Immature natural killer cell (primary cell): ENCODE data around the gene RDH5. TPM values are rescaled to one million over a fixed set of nuclear protein-coding genes. Genes with fewer than 3 reads are reported as not detected.

Experiments
- DNase-seq, 3 donors: peaks; one replicate each; pipeline ENCODE4 v3.0.0; 2022; ENCODE audit warnings: mixed read lengths in 1 of 3
- H3K27ac Mint-ChIP-seq, 6 donors: one replicate each; pipeline ENCODE4 v1.8.0; 2020; ENCODE audit warnings: mixed read lengths in 6 of 6, mild to moderate bottlenecking in 5 of 6, inconsistent platforms in 4 of 6, moderate library complexity in 3 of 6
- H3K27me3 Mint-ChIP-seq, 3 donors: one replicate each; pipeline ENCODE4 v1.8.0; 2020 to 2021; ENCODE audit warnings: low read depth in 3 of 3, mild to moderate bottlenecking in 3 of 3, mixed read lengths in 3 of 3, moderate library complexity in 3 of 3, inconsistent platforms in 1 of 3
- H3K36me3 Mint-ChIP-seq, 3 donors: one replicate each; pipeline ENCODE4 v1.8.0; 2020; ENCODE audit warnings: mixed read lengths in 3 of 3, inconsistent platforms in 2 of 3, mild to moderate bottlenecking in 2 of 3
- H3K4me1 Mint-ChIP-seq, 2 donors: one replicate each; pipeline ENCODE4 v1.8.0; 2020; ENCODE audit warnings: inconsistent platforms in 2 of 2, mild to moderate bottlenecking in 2 of 2, mixed read lengths in 2 of 2, moderate library complexity in 1 of 2
- H3K4me3 Mint-ChIP-seq, 5 donors: one replicate each; pipeline ENCODE4 v1.8.0; 2020; ENCODE audit warnings: mild to moderate bottlenecking in 5 of 5, mixed read lengths in 5 of 5, inconsistent platforms in 3 of 5, moderate library complexity in 3 of 5
- H3K9me3 Mint-ChIP-seq, 6 donors: one replicate each; pipeline ENCODE4 v1.8.0; 2020; ENCODE audit warnings: mild to moderate bottlenecking in 6 of 6, mixed read lengths in 6 of 6, inconsistent platforms in 4 of 6, moderate library complexity in 3 of 6
- polyA plus RNA-seq, 3 donors: library from polyadenylated mRNA; unstranded; fragments of 300-500 nt; fragmentation: Illumina TruSeq; gene quantifications; one replicate each; pipeline ENCODE4 v1.2.3, GENCODE V29; 2021

Gene RDH5
- polyA plus RNA-seq, 3 donors from 2014 or later, result 2.8 TPM; not detected in 2

DNA sequence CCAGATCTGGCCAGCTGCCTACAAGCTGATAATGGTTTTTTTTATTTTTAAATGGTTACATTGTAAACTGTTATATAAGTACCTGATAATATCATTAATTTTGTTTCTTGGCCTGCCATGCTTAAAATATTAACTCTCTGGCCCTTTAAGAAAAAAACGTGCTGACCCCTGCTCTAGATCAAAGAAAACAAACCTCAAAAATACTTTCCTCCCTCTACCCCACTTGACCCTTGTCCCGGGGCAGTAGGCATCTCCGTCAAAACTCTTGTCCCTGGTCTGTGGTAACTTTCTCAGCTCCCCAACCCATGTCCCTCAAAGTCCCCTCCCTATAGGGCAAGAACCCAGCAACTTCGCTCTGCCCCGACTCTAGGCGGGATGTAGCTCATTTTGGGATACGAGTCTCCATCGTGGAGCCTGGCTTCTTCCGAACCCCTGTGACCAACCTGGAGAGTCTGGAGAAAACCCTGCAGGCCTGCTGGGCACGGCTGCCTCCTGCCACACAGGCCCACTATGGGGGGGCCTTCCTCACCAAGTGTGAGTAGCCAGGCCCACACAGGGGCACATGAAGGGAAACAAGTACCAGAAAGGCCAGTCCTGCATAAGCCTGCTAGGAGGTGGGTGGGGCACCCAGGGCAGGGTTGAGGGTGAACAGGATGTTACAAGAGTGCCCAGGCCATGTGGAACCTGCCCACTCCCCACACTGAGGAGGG is 3.5 kb downstream of the RDH5 start:
- H3K9me3 Mint-ChIP-seq, result no peaks in the 10 kb centered on the region
- no peak overlapping the region for H3K4me3 Mint-ChIP-seq
- no peak for DNase-seq
- peaks cover 0 to 18% (median 4%) of the 10 kb centered on the region in 3 donors for H3K36me3 Mint-ChIP-seq
- peak overlapping the region in 4 of 6 donors; percentile 6 to 80 (median 44) for H3K27ac Mint-ChIP-seq
- H3K4me1 Mint-ChIP-seq, result peaks cover 47 to 58% of the 10 kb centered on the region in 2 donors
- peaks cover 0 to 3% (median 3%) of the 10 kb centered on the region in 3 donors for H3K27me3 Mint-ChIP-seq

DNA sequence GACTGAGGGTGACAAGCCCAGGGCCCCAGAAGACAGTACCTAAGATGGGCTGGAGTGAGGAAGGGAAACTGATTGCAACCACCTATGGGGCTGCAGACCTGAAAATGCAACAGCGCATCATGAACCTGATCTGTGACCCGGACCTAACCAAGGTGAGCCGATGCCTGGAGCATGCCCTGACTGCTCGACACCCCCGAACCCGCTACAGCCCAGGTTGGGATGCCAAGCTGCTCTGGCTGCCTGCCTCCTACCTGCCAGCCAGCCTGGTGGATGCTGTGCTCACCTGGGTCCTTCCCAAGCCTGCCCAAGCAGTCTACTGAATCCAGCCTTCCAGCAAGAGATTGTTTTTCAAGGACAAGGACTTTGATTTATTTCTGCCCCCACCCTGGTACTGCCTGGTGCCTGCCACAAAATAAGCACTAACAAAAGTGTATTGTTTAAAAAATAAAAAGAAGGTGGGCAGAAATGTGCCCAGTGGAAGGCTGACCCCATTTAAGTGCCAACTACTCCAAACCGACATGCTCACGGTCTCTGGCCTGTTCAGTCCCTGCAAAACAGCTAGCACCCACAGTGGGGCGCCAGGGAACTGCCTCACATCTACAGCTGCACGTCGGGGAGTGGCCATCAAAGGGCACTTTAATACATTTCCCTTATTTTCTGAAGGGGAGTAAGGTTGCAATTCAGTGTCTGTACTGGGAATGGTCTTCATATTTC is 4.2 kb downstream of the RDH5 start:
- peak; percentile 60 to 67 (median 62) for DNase-seq
- peaks cover 44 to 55% of the 10 kb centered on the region in 2 donors for H3K4me1 Mint-ChIP-seq
- H3K4me3 Mint-ChIP-seq, result no peak overlapping the region
- peak overlapping the region; percentile 31 to 84 (median 69) for H3K27ac Mint-ChIP-seq
- peaks cover 0 to 18% (median 4%) of the 10 kb centered on the region in 3 donors for H3K36me3 Mint-ChIP-seq
- H3K27me3 Mint-ChIP-seq, result peaks cover 0 to 5% (median 3%) of the 10 kb centered on the region in 3 donors
- H3K9me3 Mint-ChIP-seq, result no peaks in the 10 kb centered on the region

DNA sequence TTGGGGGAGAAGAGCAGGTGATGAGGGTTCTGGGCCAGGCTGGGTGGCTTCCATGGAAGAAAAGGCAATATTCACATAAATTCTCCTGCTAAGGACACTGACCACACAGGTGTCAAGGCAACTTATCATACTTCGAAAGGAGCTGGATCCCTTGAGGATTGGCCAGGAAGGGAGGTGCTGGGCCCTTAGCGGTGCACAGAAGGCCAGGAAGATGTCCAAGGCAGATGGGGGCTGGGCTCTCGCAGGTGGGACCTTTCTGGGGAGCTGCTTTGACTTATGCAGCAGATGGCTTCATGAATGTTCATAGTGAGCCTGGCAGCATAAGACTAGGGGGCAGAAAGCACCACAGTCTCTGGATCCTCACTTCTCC is 4.7 kb downstream of the RDH5 start:
- H3K27me3 Mint-ChIP-seq, result peaks cover 0 to 6% (median 5%) of the 10 kb centered on the region in 3 donors
- H3K9me3 Mint-ChIP-seq, result no peaks in the 10 kb centered on the region
- H3K4me3 Mint-ChIP-seq, result no peak overlapping the region
- H3K4me1 Mint-ChIP-seq, result peaks cover 48 to 56% of the 10 kb centered on the region in 2 donors
- peaks cover 0 to 18% (median 4%) of the 10 kb centered on the region in 3 donors for H3K36me3 Mint-ChIP-seq
- peak overlapping the region; percentile 51 to 84 (median 70) for H3K27ac Mint-ChIP-seq
- DNase-seq, result no peak

DNA sequence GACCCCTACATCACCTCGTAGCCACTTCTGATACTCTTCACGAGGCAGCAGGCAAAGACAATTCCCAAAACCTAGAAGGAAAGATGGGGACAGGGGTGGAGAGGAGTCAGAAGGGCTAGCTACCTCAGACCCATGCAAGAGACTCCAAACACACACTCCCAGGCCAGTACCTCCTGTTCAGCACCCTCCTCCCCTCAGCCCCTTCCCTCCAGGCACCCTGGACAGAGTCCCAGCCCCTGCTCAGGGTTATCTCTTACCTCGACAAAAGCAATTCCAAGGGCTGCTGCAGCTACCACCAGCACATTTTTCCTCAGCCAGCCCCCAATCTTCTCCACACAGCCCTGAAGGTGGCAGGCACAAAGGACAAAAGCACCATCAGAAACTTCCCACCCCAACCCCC is 5.4 kb downstream of the RDH5 start:
- Mint-ChIP-seq H3K27me3 (peaks cover 0 to 12% (median 5%) of the 10 kb centered on the region in 3 donors), H3K9me3 (no peaks in the 10 kb centered on the region), H3K27ac (peak overlapping the region in 5 of 6 donors; percentile 51 to 72 (median 63)), H3K4me3 (peak overlapping the region in 3 of 5 donors; percentile 3 to 27 (median 21)), H3K36me3 (peaks cover 0 to 18% (median 4%) of the 10 kb centered on the region in 3 donors), H3K4me1 (peaks cover 49 to 56% of the 10 kb centered on the region in 2 donors)
- no peak for DNase-seq

DNA sequence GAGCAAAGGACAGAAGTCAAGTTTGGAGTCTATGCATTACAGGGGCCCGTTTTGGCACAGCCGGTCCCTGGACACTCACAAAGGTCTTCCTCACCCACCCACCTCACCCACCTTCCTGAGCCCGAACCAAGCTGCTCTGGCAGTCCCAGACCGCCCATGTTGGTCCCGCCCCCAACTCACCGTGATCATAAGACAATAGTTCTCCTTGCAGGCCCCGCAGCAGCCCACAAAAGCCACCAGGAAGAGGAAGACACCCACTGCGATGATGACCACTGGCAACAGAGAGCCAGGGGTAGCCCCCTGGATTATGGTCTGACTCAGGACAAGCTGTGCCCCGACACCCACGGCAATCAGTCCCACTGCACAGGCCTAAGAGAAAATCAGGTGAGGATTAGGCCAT is 6.8 kb downstream of the RDH5 start:
- H3K36me3 Mint-ChIP-seq, result peaks cover 0 to 18% (median 4%) of the 10 kb centered on the region in 3 donors
- peaks cover 54 to 62% of the 10 kb centered on the region in 2 donors for H3K4me1 Mint-ChIP-seq

DNA sequence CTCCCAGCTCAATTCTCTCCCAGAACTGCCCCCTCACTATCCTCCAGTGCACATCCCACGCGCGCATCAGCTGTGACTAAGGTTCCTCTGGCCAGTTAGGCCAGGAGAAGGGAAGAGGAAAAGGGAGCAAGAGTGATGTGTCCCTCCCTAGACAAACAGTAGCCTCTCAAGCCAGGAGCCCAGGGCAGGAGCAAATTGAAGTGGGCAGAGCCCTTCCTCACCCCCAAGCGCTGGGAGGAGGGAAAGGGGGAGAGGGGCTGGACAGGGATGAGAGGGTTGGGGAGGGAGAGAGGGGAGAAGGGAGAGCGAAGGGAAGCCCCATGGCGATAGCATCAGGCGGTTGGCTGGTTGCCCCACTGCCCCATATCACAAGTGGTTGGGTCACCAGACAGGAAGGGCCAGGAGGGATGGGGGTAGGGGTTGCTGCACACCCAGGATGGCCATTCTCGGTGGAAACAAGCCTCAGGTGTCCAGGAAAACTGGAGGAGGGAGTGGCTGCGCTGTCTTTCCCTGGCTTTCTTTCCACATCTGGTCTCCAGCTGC is 7.5 kb downstream of the RDH5 start:
- H3K27ac Mint-ChIP-seq, result peak overlapping the region; percentile 83 to 92 (median 88)
- no peak for DNase-seq
- peak overlapping the region; percentile 80 to 88 (median 86) for H3K4me3 Mint-ChIP-seq
- H3K27me3 Mint-ChIP-seq, result peaks cover 0 to 12% (median 5%) of the 10 kb centered on the region in 3 donors
- H3K36me3 Mint-ChIP-seq, result peaks cover 0 to 18% (median 4%) of the 10 kb centered on the region in 3 donors
- peaks cover 61 to 70% of the 10 kb centered on the region in 2 donors for H3K4me1 Mint-ChIP-seq
- no peaks in the 10 kb centered on the region for H3K9me3 Mint-ChIP-seq

More for the DNA sequence above, 6.8 kb downstream of the RDH5 start:
- Mint-ChIP-seq H3K27me3 (peaks cover 0 to 12% (median 5%) of the 10 kb centered on the region in 3 donors), H3K4me3 (peak overlapping the region; percentile 80 to 88 (median 86)), H3K9me3 (no peaks in the 10 kb centered on the region), H3K27ac (peak overlapping the region; percentile 83 to 92 (median 88))
- DNase-seq, result no peak

DNA sequence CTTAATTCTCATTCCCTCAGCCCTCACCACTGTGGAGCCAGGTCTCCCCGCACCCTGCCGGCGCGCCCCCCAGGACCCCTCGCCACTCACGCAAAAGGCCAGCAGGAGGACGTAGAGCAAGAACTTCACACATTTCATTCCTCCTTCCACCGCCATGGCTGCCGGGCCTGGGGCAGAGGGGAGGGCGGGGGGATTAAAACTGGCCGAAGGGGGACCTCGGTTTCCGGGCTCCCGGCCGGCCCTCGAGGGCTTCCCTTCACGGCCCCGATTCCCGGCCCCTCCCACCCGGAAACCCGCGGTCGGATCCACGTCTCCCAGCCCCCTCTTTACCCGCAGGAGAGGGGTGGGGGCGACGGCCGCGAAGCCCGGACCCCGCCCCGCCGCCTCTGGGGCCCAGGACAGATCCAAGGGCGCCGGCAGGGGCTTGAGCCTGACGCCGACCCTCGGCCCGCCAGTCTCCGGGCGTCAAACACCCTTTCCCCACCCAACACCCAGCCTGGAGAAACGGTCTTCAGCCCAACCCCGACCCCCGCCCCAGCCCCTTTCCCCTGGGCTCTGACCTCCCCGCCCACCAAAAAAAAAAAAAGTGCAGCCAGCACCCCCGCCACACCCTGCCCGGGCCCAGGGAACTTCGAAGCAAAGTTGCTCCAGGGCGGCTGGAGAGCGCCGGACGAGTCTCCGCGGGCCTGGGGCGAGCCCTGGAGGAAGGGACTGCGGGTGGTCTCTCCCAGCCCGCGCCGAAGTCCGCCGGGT is 8.2 kb downstream of the RDH5 start:
- peak in 2 of 3 donors; percentile 17 to 22 for DNase-seq
- Mint-ChIP-seq H3K4me1 (peaks cover 61 to 73% of the 10 kb centered on the region in 2 donors), H3K36me3 (peaks cover 0 to 18% (median 4%) of the 10 kb centered on the region in 3 donors), H3K9me3 (no peaks in the 10 kb centered on the region), H3K27me3 (peaks cover 0 to 12% (median 5%) of the 10 kb centered on the region in 3 donors), H3K27ac (peak overlapping the region; percentile 83 to 92 (median 88)), H3K4me3 (peak overlapping the region; percentile 80 to 93 (median 86))

DNA sequence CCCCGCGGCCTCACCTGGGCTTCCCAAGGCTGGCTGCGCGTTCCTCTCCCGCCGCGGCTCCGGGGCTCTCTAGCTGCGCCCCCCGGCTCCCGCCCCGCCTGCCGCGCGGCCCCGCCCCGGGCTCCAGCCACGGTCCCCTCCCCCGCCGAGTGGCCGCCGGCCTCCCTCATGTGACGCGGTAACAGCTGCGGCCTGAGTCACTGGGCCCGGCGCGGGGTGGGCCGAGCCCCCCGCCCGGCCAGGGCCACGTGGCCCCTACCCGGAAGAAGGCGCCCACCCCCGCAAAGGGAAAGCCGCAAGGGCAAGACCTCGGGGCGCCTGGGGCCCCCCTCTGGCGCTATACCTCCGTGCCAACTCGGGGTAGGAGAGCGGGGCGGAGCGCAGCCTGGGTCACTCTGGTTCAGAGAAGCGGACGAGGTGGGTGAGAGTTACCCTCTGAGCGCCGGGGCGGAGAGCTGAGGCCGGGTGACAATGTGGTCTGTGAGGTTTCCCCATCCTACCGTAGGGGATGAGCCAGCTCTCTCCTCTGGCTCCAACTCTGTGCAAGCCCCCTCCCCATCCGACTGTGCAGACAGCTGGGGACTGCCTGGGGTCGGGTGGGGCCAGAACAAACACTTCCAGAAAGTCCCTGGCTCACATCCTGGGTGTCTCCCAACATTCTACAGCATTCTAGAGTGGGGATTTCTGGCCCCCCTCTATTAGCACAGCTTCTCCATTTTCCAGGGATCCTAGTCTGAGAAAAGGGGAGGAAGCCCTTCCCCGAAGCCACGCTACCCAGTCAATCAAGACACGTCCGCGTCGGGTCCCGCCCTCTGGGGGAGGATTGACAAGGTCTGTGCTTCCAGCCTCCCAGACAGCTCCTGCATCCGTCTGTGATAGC is 9.0 kb downstream of the RDH5 start, which contains the start of gene CD63:
TSS of gene CD63 (minus strand) at position 71 of the 880 bp plus-strand sequence. CDS start 668 bp downstream, outside the sequence.
- Mint-ChIP-seq H3K27me3 (peaks cover 0 to 9% (median 5%) of the 10 kb centered on the region in 3 donors), H3K9me3 (no peaks in the 10 kb centered on the region), H3K36me3 (peaks cover 0 to 18% (median 4%) of the 10 kb centered on the region in 3 donors), H3K27ac (peak within 1 kb of the TSS; percentile 88 to 97 (median 94)), H3K4me1 (peaks cover 61 to 73% of the 10 kb centered on the region in 2 donors), H3K4me3 (peak within 1 kb of the TSS; percentile 80 to 93 (median 88))
- peak; percentile 76 to 79 (median 77) for DNase-seq

DNA sequence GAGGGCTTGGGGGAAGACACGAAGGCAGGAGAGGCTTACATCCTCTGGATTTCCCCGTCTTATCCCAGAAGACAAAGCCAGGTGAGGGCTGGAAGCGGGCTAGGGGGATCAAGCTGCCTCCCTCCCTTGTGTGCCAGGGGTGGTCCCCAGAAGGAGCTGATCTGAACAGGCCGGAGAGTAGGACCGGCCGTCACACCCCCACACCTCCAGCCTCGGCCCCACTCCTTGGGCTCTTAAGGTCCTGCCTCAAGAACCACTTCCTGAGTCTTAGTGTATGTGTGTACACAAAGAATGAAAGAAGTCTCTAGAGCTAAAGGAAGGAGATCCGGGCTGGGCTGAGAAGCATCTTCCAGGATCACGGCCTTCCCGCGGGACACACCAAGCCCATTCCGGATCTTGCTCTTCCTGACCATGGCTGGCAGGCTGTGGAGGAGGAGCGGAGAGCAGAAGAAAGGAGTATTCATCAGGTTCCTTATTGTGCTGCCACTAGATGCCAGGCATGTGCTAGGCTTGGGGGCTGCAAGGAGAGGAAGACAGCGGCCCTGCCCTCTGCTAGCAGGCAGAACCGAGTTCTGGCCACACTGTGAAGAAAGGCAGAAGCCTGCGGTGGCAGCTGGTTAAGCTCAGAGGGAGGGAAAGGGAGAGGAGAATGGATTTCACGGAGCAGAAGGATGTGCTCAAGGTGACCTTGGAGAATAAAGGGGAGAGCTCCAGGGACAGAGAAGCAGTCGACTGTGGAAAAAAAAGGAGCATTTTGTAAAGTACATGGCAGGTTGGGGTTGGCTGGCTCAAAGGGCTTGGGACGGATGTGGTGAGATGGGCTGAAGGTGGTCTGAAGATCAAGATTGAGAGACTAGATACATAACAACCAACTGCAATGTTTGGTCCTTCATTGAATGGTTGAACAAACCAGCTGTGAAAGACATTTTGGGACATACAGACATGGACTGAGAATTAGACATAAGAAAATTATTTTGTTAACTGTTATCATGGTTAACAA is 9.9 kb downstream of the RDH5 start:
- Mint-ChIP-seq H3K36me3 (peaks cover 0 to 11% (median 4%) of the 10 kb centered on the region in 3 donors), H3K4me1 (peaks cover 54 to 64% of the 10 kb centered on the region in 2 donors), H3K27ac (peak overlapping the region; percentile 87 to 97 (median 94)), H3K27me3 (peaks cover 0 to 9% (median 5%) of the 10 kb centered on the region in 3 donors), H3K4me3 (peak overlapping the region; percentile 80 to 93 (median 88)), H3K9me3 (no peaks in the 10 kb centered on the region)
- peak; percentile 72 to 77 (median 74) for DNase-seq

DNA sequence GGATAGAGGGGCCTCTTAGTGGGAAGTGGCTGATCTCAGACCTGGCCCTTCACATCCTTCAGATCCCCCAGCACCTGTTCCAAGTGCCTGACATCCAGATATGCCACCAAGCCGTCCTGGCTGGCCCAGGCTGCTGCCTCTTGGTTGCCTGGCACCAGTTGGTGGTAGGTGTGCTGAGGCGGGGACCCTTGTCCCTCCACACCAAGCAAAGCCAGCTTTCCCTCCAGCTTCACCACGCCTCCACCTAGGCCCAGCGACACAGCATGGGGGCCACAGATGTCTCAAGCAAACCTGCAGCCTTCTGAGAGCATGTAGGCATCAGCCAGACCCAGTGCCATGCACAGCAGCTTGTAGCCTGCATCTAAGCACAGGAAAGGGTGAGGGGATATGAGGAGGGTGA is 12.1 kb downstream of the RDH5 start:
- peaks cover 0 to 9% (median 2%) of the 10 kb centered on the region in 3 donors for H3K27me3 Mint-ChIP-seq
- no peaks in the 10 kb centered on the region for H3K36me3 Mint-ChIP-seq
- no peak for DNase-seq
- H3K27ac Mint-ChIP-seq, result peak overlapping the region; percentile 59 to 95 (median 84)
- H3K9me3 Mint-ChIP-seq, result no peaks in the 10 kb centered on the region
- H3K4me1 Mint-ChIP-seq, result peaks cover 49 to 50% of the 10 kb centered on the region in 2 donors
- H3K4me3 Mint-ChIP-seq, result peak overlapping the region in 2 of 5 donors; percentile 6 to 21

DNA sequence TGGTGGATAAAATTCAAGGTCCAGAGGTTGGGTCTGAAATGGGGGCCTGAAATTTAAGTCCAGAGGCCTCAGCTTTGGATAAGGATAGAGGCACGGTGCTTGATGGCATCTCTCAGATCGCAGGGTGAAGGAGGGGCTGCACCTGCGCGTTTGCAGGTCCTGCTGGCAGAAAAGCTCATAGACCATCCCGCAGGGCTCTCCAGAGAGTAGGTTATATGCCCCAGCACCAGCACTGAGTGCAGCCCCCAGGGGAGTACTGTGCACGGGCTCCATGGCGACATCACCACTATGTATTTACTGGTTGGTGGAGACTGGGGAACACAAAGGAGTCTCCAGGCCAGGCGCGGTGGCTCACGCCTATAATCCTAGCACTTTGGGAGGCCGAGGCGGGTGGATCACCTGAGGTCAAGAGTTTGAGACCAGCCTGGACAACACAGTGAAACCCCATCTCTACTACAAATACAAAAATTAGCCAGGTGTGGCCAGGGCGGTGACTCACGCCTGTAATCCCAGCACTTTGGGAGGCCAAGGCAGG is 12.9 kb downstream of the RDH5 start:
- Mint-ChIP-seq H3K4me1 (peaks cover 51 to 53% of the 10 kb centered on the region in 2 donors), H3K27me3 (peaks cover 0 to 9% (median 2%) of the 10 kb centered on the region in 3 donors), H3K9me3 (no peaks in the 10 kb centered on the region), H3K36me3 (no peaks in the 10 kb centered on the region), H3K27ac (peak overlapping the region in 1 of 6 donors; percentile 85), H3K4me3 (no peak overlapping the region)
- DNase-seq, result no peak
